Heart left ventricle (tissue), 16 donors: ENCODE measurements around the gene AMTN. TPM values are rescaled to one million over a fixed set of nuclear protein-coding genes. Genes with fewer than 3 reads are reported as not detected.

Experiments used
- ATAC-seq, 4 donors: fragments of 200-7000 bp; cut with Tn5 transposase; one replicate each; pipeline ENCODE4 v1.9.1; 2020 to 2022; ENCODE audit warnings: moderate library complexity in 4 of 4, mild to moderate bottlenecking in 3 of 4, moderate number of reproducible peaks in 1 of 4
- DNase-seq, 5 donors: peaks; one replicate each; pipeline ENCODE4 v3.0.0-alpha.2; 2020
- H3K27ac ChIP-seq, 12 donors: fragments of 200-600 bp; sonication (generic) in 4 of 12; one replicate each; pipeline versions ENCODE4 v1.5.0 to v1.8.0; 2016 to 2022; ENCODE audit warnings: mild to moderate bottlenecking in 2 of 12
- H3K27me3 ChIP-seq, 9 donors: fragments of 200-600 bp; sonication (generic) in 2 of 9; one replicate each; pipeline versions ENCODE4 v1.5.1 to v1.8.0; 2016 to 2022; ENCODE audit warnings: mild to moderate bottlenecking in 3 of 9
- H3K36me3 ChIP-seq, 9 donors: fragments of 200-600 bp; sonication (generic) in 2 of 9; one replicate each; pipeline versions ENCODE4 v1.5.0 to v1.8.0; 2018 to 2022; ENCODE audit warnings: mild to moderate bottlenecking in 2 of 9
- H3K4me1 ChIP-seq, 12 donors: fragments of 200-600 bp; sonication (generic) in 4 of 12; one replicate each; pipeline versions ENCODE4 v1.5.0 to v1.8.0; 2016 to 2022; ENCODE audit warnings: mild to moderate bottlenecking in 3 of 12
- H3K4me3 ChIP-seq, 12 donors: fragments of 200-600 bp; sonication (generic) in 4 of 12; one replicate each; pipeline versions ENCODE4 v1.5.0 to v1.8.0; 2017 to 2022; ENCODE audit warnings: mild to moderate bottlenecking in 9 of 12, moderate library complexity in 4 of 12
- H3K9me3 ChIP-seq, 12 donors: fragments of 200-600 bp; sonication (generic) in 4 of 12; one replicate each; pipeline versions ENCODE4 v1.5.0 to v1.8.0; 2016 to 2022; ENCODE audit warnings: mild to moderate bottlenecking in 1 of 12
- POLR2A ChIP-seq, 2 donors: fragments of 450-650 bp; IDR thresholded peaks; one replicate each; pipeline ENCODE4 v1.6.1; 2017; ENCODE audit warnings: antibody characterized with exemption in 2 of 2, mild to moderate bottlenecking in 2 of 2, moderate library complexity in 2 of 2
- WGBS, 4 donors: extraction: QIAGEN DNeasy Blood & Tissue Kit in 2 of 4; methylation state at CpG; one replicate each; pipeline versions ENCODE4 v1.1.5 to v1.1.7; 2013 to 2018; 5-methylcytosine and 5-hydroxymethylcytosine counted together
- intact Hi-C, 10 donors: fragments of 100-400 bp; cut with DNase I; formaldehyde crosslinking; loops; one replicate each; pipeline versions ENCODE4 v1.11.1 to v1.14.2; 2022
- polyA plus RNA-seq, 2 donors: library from polyadenylated mRNA; stranded (reverse); fragments of 200-250 nt; gene quantifications; one replicate each; pipeline ENCODE4 v1.2.3, GENCODE V29; 2013
- total RNA-seq, 9 donors: library from RNA; depleted of rRNA in 2 of 9; stranded (reverse); fragments of >200 nt in 2 of 9; fragmentation: NEBNext Ultra II Directional in 3 of 9; extraction: Animal tissue kit (Norgen Biotek cat#: 25700) in 3 of 9; gene quantifications; one replicate each; pipeline versions ENCODE4 v1.1.0 to v1.2.4, GENCODE V29; 2016 to 2023
- TF ChIP-seq, protein P1 (sequence below), 12 donors: fragments of 200-600 bp; sonication (generic) in 4 of 12; IDR thresholded peaks; one replicate each; pipeline versions ENCODE4 v1.5.0 to v1.8.0; 2018 to 2022; ENCODE audit warnings: antibody characterized with exemption in 12 of 12, mild to moderate bottlenecking in 5 of 12
- donor health status: ischemic (EF 13 %, LVEDD 7.1; RV severe dilation, severe dysfunction).
- donor health status: healthy with polysubstance abuse.
- donor health status: DM: no; HTN: yes; CAD: no.
- donor health status: DM: no; HTN: no; CAD: no.
- donor health status: ischemic (EF 25% LVEDD 6.9; RV normal size, moderate dysfunction).
- donor health status: ischemic (EF 25% LVEDD 5.7; RV mildly dilated, moderate dysfunction).
- donor health status: healthy.
- donor health status: DM: yes; HTN: yes; CAD: no.
- donor health status: ischemic (EF 35%, LVEDD 5.7; RV mildly dilated, moderate dysfunction).
- donor health status: nonischemic (EF 11% LVEDD 7.7; RV severe dilation, severe dysfunction).
- donor health status: DM: yes; HTN: yes; CAD: no.
- donor health status: PGD.
- donor health status: ischemic (EF 29% LVEDD 5.4; RV normal size, mild dysfunction).
- donor health status: nonischemic (EF 23%, LVEDD 6.1; RV moderate dilation, normal function).

The AMTN gene
- total and polyA plus RNA-seq, 11 donors = not detected

DNA sequence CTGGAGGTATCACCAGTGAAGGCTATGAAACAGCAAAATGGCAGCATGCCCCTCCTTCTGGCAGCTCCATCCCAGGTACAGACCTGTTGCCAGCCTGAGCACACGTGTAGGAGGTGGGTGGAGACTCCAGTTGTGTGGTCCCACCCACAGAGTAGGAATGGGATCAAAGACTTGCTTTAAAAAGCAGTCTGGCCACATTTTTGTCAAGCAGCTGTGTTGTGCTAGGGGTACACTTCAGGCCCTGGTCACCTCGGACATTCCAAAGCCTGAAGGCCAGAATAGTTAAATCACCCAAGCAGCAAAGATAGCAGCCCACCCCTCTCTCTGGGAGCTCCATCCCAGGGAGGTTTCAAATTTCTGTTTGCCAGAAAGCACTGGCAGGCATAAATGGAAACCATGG, 53.4 kb downstream of the AMTN start:
- Histone ChIP-seq H3K27me3 (peaks cover 0 to 5% (median 0%) of the 10 kb centered on the region in 9 donors), H3K9me3 (peaks cover 0 to 8% (median 0%) of the 10 kb centered on the region in 12 donors), H3K4me3 (no peak overlapping the region), H3K27ac (no peak overlapping the region), H3K4me1 (no peaks in the 10 kb centered on the region), H3K36me3 (no peaks in the 10 kb centered on the region)
- TF ChIP-seq, protein P1, sequence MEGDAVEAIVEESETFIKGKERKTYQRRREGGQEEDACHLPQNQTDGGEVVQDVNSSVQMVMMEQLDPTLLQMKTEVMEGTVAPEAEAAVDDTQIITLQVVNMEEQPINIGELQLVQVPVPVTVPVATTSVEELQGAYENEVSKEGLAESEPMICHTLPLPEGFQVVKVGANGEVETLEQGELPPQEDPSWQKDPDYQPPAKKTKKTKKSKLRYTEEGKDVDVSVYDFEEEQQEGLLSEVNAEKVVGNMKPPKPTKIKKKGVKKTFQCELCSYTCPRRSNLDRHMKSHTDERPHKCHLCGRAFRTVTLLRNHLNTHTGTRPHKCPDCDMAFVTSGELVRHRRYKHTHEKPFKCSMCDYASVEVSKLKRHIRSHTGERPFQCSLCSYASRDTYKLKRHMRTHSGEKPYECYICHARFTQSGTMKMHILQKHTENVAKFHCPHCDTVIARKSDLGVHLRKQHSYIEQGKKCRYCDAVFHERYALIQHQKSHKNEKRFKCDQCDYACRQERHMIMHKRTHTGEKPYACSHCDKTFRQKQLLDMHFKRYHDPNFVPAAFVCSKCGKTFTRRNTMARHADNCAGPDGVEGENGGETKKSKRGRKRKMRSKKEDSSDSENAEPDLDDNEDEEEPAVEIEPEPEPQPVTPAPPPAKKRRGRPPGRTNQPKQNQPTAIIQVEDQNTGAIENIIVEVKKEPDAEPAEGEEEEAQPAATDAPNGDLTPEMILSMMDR (IDR thresholded peaks at IDR 0.05) = no peak
- TF ChIP-seq POLR2A (IDR thresholded peaks at IDR 0.05) = no peak
- intact Hi-C loops = no loop called here
- 32 to 46% (median 43%) methylated on average over 2 of the region's 2 CpGs for WGBS, 4 donors
- ATAC-seq = no peak
- DNase-seq = no peak

- Histone ChIP-seq H3K27ac (no peak overlapping the region), H3K4me3 (no peak overlapping the region), H3K36me3 (no peaks in the 10 kb centered on the region), H3K27me3 (peaks cover 0 to 5% (median 0%) of the 10 kb centered on the region in 9 donors), H3K9me3 (peaks cover 0 to 7% (median 0%) of the 10 kb centered on the region in 12 donors), H3K4me1 (no peaks in the 10 kb centered on the region)
- DNase-seq = no peak
- ATAC-seq = no peak
- TF ChIP-seq, protein P1 (IDR thresholded peaks at IDR 0.05) = no peak
- no peak for TF ChIP-seq POLR2A (IDR thresholded peaks at IDR 0.05)
- intact Hi-C loops = no loop called here
These were observed 57.6 kb downstream of the AMTN start for GRCh38 chr4:70575964-70576363.

- Histone ChIP-seq H3K4me1 (no peaks in the 10 kb centered on the region), H3K27ac (no peak overlapping the region), H3K4me3 (no peak overlapping the region), H3K9me3 (peaks cover 0 to 7% (median 0%) of the 10 kb centered on the region in 12 donors), H3K36me3 (no peaks in the 10 kb centered on the region), H3K27me3 (no peaks in the 10 kb centered on the region)
- no peak for DNase-seq
- ATAC-seq = no peak
- 44 to 64% (median 55%) methylated on average over 6 of the region's 6 CpGs for WGBS, 4 donors
- TF ChIP-seq, protein P1 (IDR thresholded peaks at IDR 0.05) = no peak
- TF ChIP-seq POLR2A (IDR thresholded peaks at IDR 0.05) = no peak
- intact Hi-C loops = no loop called here
These were observed 59.0 kb downstream of the AMTN start for GRCh38 chr4:70577220-70577927.

GRCh38 chr4:70581980-70582379, 63.6 kb downstream of the AMTN start:
- Histone ChIP-seq H3K9me3 (peaks cover 0 to 3% (median 0%) of the 10 kb centered on the region in 12 donors), H3K27me3 (no peaks in the 10 kb centered on the region), H3K4me1 (no peaks in the 10 kb centered on the region), H3K4me3 (no peak overlapping the region), H3K36me3 (no peaks in the 10 kb centered on the region), H3K27ac (no peak overlapping the region)
- intact Hi-C loops = no loop called here
- ATAC-seq (no peak), DNase-seq (no peak)
- TF ChIP-seq, protein P1 (IDR thresholded peaks at IDR 0.05) = no peak
- no peak for TF ChIP-seq POLR2A (IDR thresholded peaks at IDR 0.05)
- WGBS, 4 donors = 69 to 95% (median 92%) methylated on average over 2 of the region's 2 CpGs

Other genes starting within 250 kb of the AMTN start
- not detected for gene CABS1, start 183.6 kb upstream of the AMTN start, total RNA-seq
- not detected for gene CABS1, start 183.6 kb upstream of the AMTN start, polyA plus RNA-seq
- not detected for gene SMR3A, start 157.8 kb upstream of the AMTN start, total RNA-seq
- gene SMR3A, start 157.8 kb upstream of the AMTN start, polyA plus RNA-seq = not detected
- not detected for gene SMR3B, start 135.4 kb upstream of the AMTN start, total RNA-seq
- not detected for gene SMR3B, start 135.4 kb upstream of the AMTN start, polyA plus RNA-seq
- not detected for gene OPRPN, start 120.6 kb upstream of the AMTN start, total RNA-seq
- gene OPRPN, start 120.6 kb upstream of the AMTN start, polyA plus RNA-seq = not detected
- not detected for gene MUC7, start 46.4 kb upstream of the AMTN start, total RNA-seq
- gene MUC7, start 46.4 kb upstream of the AMTN start, polyA plus RNA-seq = not detected
- gene AMBN, start 73.7 kb downstream of the AMTN start, total RNA-seq = not detected
- gene AMBN, start 73.7 kb downstream of the AMTN start, polyA plus RNA-seq = not detected
- 10 to 100 TPM in 2 of 9 donors, 1 to 10 TPM in 7; 3.7 to 16.0 (median 9.4) TPM for gene ENAM, start 110.2 kb downstream of the AMTN start, total RNA-seq
- gene ENAM, start 110.2 kb downstream of the AMTN start, polyA plus RNA-seq = 1 to 10 TPM in 1 of 2 donors, under 1 TPM in 1; 0.98 to 1.3 TPM
- gene JCHAIN, start 147.9 kb downstream of the AMTN start, total RNA-seq = 10 to 100 TPM in 1 of 9 donors, 1 to 10 TPM in 4, under 1 TPM in 2, not detected in 2; 0.19 to 40.0 (median 5.0) TPM
- gene JCHAIN, start 147.9 kb downstream of the AMTN start, polyA plus RNA-seq = under 1 TPM; 0.76 to 0.85 TPM
- 10 to 100 TPM in 8 of 9 donors, 1 to 10 TPM in 1; 7.3 to 22.4 (median 17.4) TPM for gene UTP3, start 170.0 kb downstream of the AMTN start, total RNA-seq
- gene UTP3, start 170.0 kb downstream of the AMTN start, polyA plus RNA-seq = 10 to 100 TPM; 10.7 to 28.9 TPM
- 10 to 100 TPM; 14.6 to 33.0 (median 21.8) TPM for gene RUFY3, start 203.4 kb downstream of the AMTN start, total RNA-seq
- gene RUFY3, start 203.4 kb downstream of the AMTN start, polyA plus RNA-seq = 10 to 100 TPM; 12.8 to 18.7 TPM